GM21529 (cell line): ENCODE data around the gene SEMA3F.
A peak's percentile ranks its signal among the peaks of the same experiment; 100 is the strongest.

Source experiments
- ATAC-seq: cut with Tn5 transposase; IDR thresholded peaks from one replicate; pipeline ENCODE4 v1.9.1; 2021; ENCODE audit not compliant: unreplicated experiment

SEMA3F gene

GRCh38 chr3:50132421-50133282 is 22.5 kb upstream of the SEMA3F start:
- no peak for ATAC-seq

GRCh38 chr3:50133283-50133615 is 21.9 kb upstream of the SEMA3F start:
- no peak for ATAC-seq

GRCh38 chr3:50134367-50134766 is 20.8 kb upstream of the SEMA3F start:
- ATAC-seq = no peak

GRCh38 chr3:50135964-50136363 is 19.2 kb upstream of the SEMA3F start:
- no peak for ATAC-seq

- no peak for ATAC-seq
These were observed 18.3 kb upstream of the SEMA3F start for GRCh38 chr3:50136714-50137405.

GRCh38 chr3:50137531-50137930 is 17.6 kb upstream of the SEMA3F start:
- no peak for ATAC-seq

GRCh38 chr3:50138266-50139200 is 16.6 kb upstream of the SEMA3F start:
- no peak for ATAC-seq

GRCh38 chr3:50139308-50139707 is 15.8 kb upstream of the SEMA3F start:
- no peak for ATAC-seq

- ATAC-seq = no peak
These were observed 15.3 kb upstream of the SEMA3F start for GRCh38 chr3:50139718-50140423.

- ATAC-seq = no peak
These were observed 14.1 kb upstream of the SEMA3F start for GRCh38 chr3:50140990-50141389.

- no peak for ATAC-seq
These were observed 8.7 kb upstream of the SEMA3F start for GRCh38 chr3:50146316-50146901.

- no peak for ATAC-seq
These were observed 8.1 kb upstream of the SEMA3F start for GRCh38 chr3:50147016-50147415.

GRCh38 chr3:50147447-50147846 is 7.7 kb upstream of the SEMA3F start:
- no peak for ATAC-seq

GRCh38 chr3:50147861-50148260 is 7.3 kb upstream of the SEMA3F start:
- no peak for ATAC-seq

GRCh38 chr3:50150404-50150750 is 4.7 kb upstream of the SEMA3F start:
- ATAC-seq = no peak

GRCh38 chr3:50150863-50151686 is 4.0 kb upstream of the SEMA3F start:
- no peak for ATAC-seq

- no peak for ATAC-seq
These were observed 3.4 kb upstream of the SEMA3F start for GRCh38 chr3:50151728-50152127.

- no peak for ATAC-seq
These were observed 1.2 kb upstream of the SEMA3F start for GRCh38 chr3:50153782-50154475.

- peak; percentile 26 for ATAC-seq
These were observed 666 bp upstream of the SEMA3F start for GRCh38 chr3:50154476-50154839.
